Natural killer cell (primary cell): ENCODE results near the gene HSPG2. TPM values are rescaled to one million over a fixed set of nuclear protein-coding genes. Genes with fewer than 3 reads are reported as not detected.

Source experiments
- ATAC-seq, 3 donors: fragments of 150-1000 bp in 2 of 3; fragments of 200-7000 bp in 1 of 3; cut with Tn5 transposase; 1 replicate in 1 of 3; 2 replicates in 2 of 3; pipeline ENCODE4 v1.10.0; 2021; ENCODE audit warnings: mild to moderate bottlenecking in 2 of 3, moderate library complexity in 2 of 3
- DNase-seq, 2 donors: peaks; one replicate each; pipeline versions ENCODE4 v3.0.0 to v3.0.0-alpha.2; 2013 to 2021; ENCODE audit warnings: mixed read lengths in 1 of 2
- H3K27ac ChIP-seq: one replicate; pipeline ENCODE4 v1.5.1; 2013; ENCODE audit warnings: mild to moderate bottlenecking, low read length
- H3K27me3 ChIP-seq: one replicate; pipeline ENCODE4 v1.6.1; 2013; ENCODE audit warnings: low read length; ENCODE audit not compliant: control insufficient read depth, insufficient read depth
- H3K36me3 ChIP-seq: one replicate; pipeline ENCODE4 v1.6.1; 2013; ENCODE audit warnings: low read length; ENCODE audit not compliant: control insufficient read depth, insufficient read depth
- H3K4me1 ChIP-seq: one replicate; pipeline ENCODE4 v1.6.1; 2013; ENCODE audit warnings: low read length; ENCODE audit not compliant: control insufficient read depth, insufficient read depth
- H3K4me3 ChIP-seq: one replicate; pipeline ENCODE4 v1.5.1; 2013; ENCODE audit warnings: low read length
- H3K9me3 ChIP-seq: one replicate; pipeline ENCODE4 v1.6.1; 2013; ENCODE audit warnings: low read length; ENCODE audit not compliant: control insufficient read depth, insufficient read depth
- H3K27ac Mint-ChIP-seq, 2 donors: one replicate each; pipeline ENCODE4 v1.8.0; 2022; ENCODE audit warnings: mild to moderate bottlenecking in 2 of 2, mixed read lengths in 2 of 2, moderate library complexity in 1 of 2
- H3K27me3 Mint-ChIP-seq, 2 donors: one replicate each; pipeline ENCODE4 v1.8.0; 2022; ENCODE audit warnings: low read depth in 2 of 2, mixed read lengths in 2 of 2
- H3K36me3 Mint-ChIP-seq: one replicate; pipeline ENCODE4 v1.8.0; 2022; ENCODE audit warnings: mixed read lengths
- H3K4me1 Mint-ChIP-seq, 2 donors: one replicate each; pipeline ENCODE4 v1.8.0; 2022; ENCODE audit warnings: mixed read lengths in 2 of 2
- H3K4me3 Mint-ChIP-seq: one replicate; pipeline ENCODE4 v1.8.0; 2022; ENCODE audit warnings: mild to moderate bottlenecking, moderate library complexity, mixed read lengths
- H3K9me3 Mint-ChIP-seq, 2 donors: one replicate each; pipeline ENCODE4 v1.8.0; 2022; ENCODE audit warnings: mixed read lengths in 2 of 2
- WGBS: methylation state at CpG from one replicate; pipeline ENCODE4 v1.1.7; 2013; ENCODE audit warnings: missing lambda C conversion rate; ENCODE audit not compliant: insufficient coverage; 5-methylcytosine and 5-hydroxymethylcytosine counted together
- intact Hi-C: fragments of 100-400 bp; cut with micrococcal nuclease; formaldehyde crosslinking; loops from one replicate; pipeline ENCODE4 v1.14.2; 2022
- total RNA-seq, 4 donors: library from RNA; stranded (reverse); fragments of 120-200 nt in 1 of 4; gene quantifications; one replicate each; pipeline versions ENCODE4 v1.2.3 to v1.2.4, GENCODE V29; 2013 to 2022
- TF ChIP-seq, protein P1 (sequence below): fragments of 200-600 bp; IDR thresholded peaks from one replicate; pipeline ENCODE4 v1.8.0; 2022; ENCODE audit warnings: antibody characterized with exemption

The HSPG2 gene
- total RNA-seq, 3 donors from 2014 or later (not counting 1 experiment from before 2014, with no cell fraction given) = 0.54 to 0.93 (median 0.90) TPM

DNA sequence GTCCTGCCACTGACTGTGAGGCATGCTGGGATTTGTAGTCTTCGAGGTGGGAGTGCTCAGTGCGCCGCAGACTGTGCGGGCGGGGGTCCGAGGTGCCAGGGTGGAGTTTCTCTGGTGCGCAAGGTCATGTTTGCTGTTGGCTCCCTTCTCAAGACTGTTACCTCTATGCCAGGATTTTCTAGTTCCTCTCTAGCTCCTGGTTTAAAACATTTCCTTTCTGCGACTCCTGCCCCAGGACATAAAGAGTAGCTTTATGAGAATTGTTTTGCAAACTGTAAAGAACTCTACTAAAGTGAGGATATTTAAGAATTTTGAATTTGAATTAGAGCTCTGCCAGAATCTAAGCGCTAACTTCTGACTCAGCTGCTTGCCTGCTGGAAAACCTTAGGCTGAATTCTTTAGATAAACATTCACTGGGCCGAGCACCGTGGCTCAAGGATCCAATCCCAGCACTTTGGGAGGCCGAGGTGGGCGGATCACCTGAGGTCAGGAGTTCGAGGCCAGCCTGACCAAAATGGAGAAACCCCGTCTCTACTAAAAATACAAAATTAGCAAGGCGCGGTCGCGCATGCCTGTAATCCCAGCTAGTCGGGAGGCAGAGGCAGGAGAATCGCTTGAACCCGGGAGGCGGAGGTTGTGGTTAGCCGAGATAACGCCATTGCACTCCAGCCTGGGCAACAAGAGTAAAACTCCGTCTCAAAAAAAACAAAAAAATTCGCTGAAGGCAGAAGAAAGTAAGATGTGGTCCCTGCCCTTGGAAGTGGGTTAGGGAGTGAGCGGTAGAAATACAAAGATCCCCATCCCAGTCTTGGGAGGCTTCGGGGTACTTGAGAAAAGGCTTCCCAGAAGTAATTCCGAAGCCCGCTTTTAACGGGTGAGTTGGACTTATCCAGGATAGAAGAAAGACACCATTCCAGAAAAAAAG lies 153.2 kb downstream of the HSPG2 start:
- DNase-seq = peak in 1 of 2 donors; percentile 10
- TF ChIP-seq, protein P1, sequence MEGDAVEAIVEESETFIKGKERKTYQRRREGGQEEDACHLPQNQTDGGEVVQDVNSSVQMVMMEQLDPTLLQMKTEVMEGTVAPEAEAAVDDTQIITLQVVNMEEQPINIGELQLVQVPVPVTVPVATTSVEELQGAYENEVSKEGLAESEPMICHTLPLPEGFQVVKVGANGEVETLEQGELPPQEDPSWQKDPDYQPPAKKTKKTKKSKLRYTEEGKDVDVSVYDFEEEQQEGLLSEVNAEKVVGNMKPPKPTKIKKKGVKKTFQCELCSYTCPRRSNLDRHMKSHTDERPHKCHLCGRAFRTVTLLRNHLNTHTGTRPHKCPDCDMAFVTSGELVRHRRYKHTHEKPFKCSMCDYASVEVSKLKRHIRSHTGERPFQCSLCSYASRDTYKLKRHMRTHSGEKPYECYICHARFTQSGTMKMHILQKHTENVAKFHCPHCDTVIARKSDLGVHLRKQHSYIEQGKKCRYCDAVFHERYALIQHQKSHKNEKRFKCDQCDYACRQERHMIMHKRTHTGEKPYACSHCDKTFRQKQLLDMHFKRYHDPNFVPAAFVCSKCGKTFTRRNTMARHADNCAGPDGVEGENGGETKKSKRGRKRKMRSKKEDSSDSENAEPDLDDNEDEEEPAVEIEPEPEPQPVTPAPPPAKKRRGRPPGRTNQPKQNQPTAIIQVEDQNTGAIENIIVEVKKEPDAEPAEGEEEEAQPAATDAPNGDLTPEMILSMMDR = no peak
- no peaks in the 10 kb centered on the region for H3K27me3 ChIP-seq
- Mint-ChIP-seq H3K4me1 (peaks cover 27 to 31% of the 10 kb centered on the region in 2 donors), H3K9me3 (no peaks in the 10 kb centered on the region), H3K27me3 (peaks cover 0 to 4% of the 10 kb centered on the region in 2 donors), H3K4me3 (peak overlapping the region; percentile 98), H3K27ac (peak overlapping the region; percentile 100), H3K36me3 (no peaks in the 10 kb centered on the region)
- H3K4me3 ChIP-seq = peak overlapping the region; percentile 78
- peaks cover 20% of the 10 kb centered on the region for H3K4me1 ChIP-seq
- intact Hi-C loops = loop anchor here (1.0 to 5.0 kb wide), 2 partner anchors 241 to 668 kb away; partner anchors contain the start of gene ZBTB40
- H3K27ac ChIP-seq = peak overlapping the region; percentile 97
- H3K9me3 ChIP-seq = no peaks in the 10 kb centered on the region
- WGBS = 71% methylated on average over 32 of the region's 32 CpGs
- ATAC-seq = no peak
- no peaks in the 10 kb centered on the region for H3K36me3 ChIP-seq

GRCh38 chr1:21782868-21783678 lies 154.0 kb downstream of the HSPG2 start, which contains the start of gene USP48:
Gene USP48 (minus strand): TSS chr1:21783149. CDS start chr1:21782957, 192 bp downstream.
- H3K4me3 ChIP-seq = peak within 1 kb of the TSS; percentile 78
- H3K4me1 Mint-ChIP-seq = peaks cover 30 to 34% of the 10 kb centered on the region in 2 donors

DNA sequence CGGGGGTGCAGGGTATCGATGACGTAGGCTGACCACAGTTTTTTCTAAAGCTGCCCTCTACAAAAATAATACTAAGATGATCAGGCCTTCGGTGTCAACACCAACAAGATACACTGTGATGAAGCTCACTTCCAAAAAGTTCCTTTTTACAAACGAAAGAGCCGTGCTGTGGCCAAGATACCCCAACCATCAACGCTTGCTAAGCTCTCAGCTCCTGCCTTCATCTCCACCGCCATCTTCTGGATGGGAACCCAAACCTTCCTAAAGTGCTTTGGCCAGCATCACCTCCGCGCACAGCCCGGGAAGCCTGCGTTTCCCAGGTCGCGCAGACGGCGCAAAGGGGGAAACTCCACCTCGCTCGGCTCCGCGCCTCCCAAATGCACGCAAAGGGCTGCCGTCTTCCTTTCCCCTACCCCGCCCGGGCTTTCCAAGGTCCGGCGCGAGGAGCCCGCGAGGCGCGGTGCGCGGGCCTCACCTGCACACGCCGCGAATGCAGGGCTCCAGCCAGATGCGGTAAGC lies 154.7 kb downstream of the HSPG2 start:
- peak in 1 of 2 donors; percentile 78 for DNase-seq
- Mint-ChIP-seq H3K27me3 (peaks cover 0 to 4% of the 10 kb centered on the region in 2 donors), H3K4me1 (peaks cover 34 to 38% of the 10 kb centered on the region in 2 donors), H3K27ac (peak overlapping the region; percentile 100), H3K4me3 (peak overlapping the region; percentile 98), H3K9me3 (no peaks in the 10 kb centered on the region), H3K36me3 (no peaks in the 10 kb centered on the region)
- intact Hi-C loops = loop anchor here (5.0 kb wide), 1 partner anchor 670 kb away; the partner anchor contains the start of gene ZBTB40
- ATAC-seq = peak; percentile 11 to 16 (median 11)
- WGBS = under 1% methylated on average over 37 of the region's 37 CpGs
- TF ChIP-seq, protein P1 = no peak
- Histone ChIP-seq H3K27ac (peak overlapping the region; percentile 97), H3K9me3 (no peaks in the 10 kb centered on the region), H3K4me1 (peaks cover 20% of the 10 kb centered on the region), H3K36me3 (no peaks in the 10 kb centered on the region), H3K27me3 (no peaks in the 10 kb centered on the region), H3K4me3 (peak overlapping the region; percentile 78)

More at GRCh38 chr1:21782868-21783678, 154.0 kb downstream of the HSPG2 start, which contains the start of gene USP48:
- under 1% methylated on average over 82 of the region's 82 CpGs for WGBS
- no peaks in the 10 kb centered on the region for H3K27me3 ChIP-seq
- peaks cover 0 to 4% of the 10 kb centered on the region in 2 donors for H3K27me3 Mint-ChIP-seq
- H3K9me3 ChIP-seq = no peaks in the 10 kb centered on the region
- intact Hi-C loops = loop anchor here (1.0 to 5.0 kb wide), 2 partner anchors 242 to 669 kb away; partner anchors contain the start of gene ZBTB40
- no peaks in the 10 kb centered on the region for H3K9me3 Mint-ChIP-seq
- H3K4me1 ChIP-seq = peaks cover 20% of the 10 kb centered on the region
- TF ChIP-seq, protein P1 = no peak
- H3K27ac ChIP-seq = peak within 1 kb of the TSS; percentile 97
- H3K27ac Mint-ChIP-seq = peak within 1 kb of the TSS; percentile 100
- ATAC-seq (peak; percentile 84 to 95 (median 88)), DNase-seq (peak; percentile 97 to 99)
- H3K36me3 ChIP-seq = no peaks in the 10 kb centered on the region
- H3K36me3 Mint-ChIP-seq = no peaks in the 10 kb centered on the region
- H3K4me3 Mint-ChIP-seq = peak within 1 kb of the TSS; percentile 98
